Measurements from ENCODE around the gene PLAAT2.

Gene PLAAT2

DNA sequence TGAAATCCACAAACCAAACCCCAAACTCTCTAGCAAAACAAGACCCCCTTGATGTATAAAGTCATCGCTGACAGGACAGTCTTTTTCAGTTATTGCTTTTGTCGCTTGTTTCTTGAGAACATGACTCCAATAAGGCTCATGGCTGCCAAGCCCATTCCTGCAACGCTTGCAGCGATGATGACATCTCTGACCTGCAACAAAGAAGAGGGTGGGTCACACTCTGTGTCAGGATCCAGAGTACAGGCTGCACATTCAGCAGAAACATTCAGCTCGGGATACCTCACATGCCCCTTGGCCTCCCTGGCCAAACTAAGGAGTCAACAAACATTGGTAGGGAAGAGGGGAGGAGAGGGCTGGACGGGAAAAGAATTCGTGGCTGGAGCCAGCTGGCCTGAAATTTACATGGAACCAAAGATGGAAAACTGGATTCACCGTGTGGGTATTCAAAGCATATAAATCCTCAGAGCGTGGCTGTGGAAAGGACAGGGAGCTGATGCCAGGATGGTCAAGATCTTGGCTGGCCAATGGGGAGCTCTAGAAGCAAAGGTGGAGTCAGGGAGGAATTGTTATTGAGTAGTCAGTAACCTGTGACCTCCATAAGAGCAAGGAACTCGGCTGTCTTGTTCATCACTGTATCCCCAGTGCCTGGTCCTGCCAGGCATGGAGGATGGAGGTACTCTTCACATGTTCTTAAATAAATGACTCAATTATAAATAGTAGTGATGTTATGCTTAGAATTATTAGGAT, 11.8 kb upstream of the PLAAT2 start:
- ChIA-PET POLR2A (no interaction called here), CTCF (interaction anchor here (0.8 kb wide), 1 partner anchor 60 kb away, joined by 3 read pairs; no protein-coding TSS in a partner anchor)
- H3K4me3 ChIP-seq (ENCODE audit: low read depth, low read length) = no peak overlapping the region
- TF ChIP-seq CTCF (IDR thresholded peaks at IDR 0.05; ENCODE audit: insufficient read depth, low read length, missing control alignments) = no peak
- DNase-seq (ENCODE audit: low read depth, low spot score) = no peak

DNA sequence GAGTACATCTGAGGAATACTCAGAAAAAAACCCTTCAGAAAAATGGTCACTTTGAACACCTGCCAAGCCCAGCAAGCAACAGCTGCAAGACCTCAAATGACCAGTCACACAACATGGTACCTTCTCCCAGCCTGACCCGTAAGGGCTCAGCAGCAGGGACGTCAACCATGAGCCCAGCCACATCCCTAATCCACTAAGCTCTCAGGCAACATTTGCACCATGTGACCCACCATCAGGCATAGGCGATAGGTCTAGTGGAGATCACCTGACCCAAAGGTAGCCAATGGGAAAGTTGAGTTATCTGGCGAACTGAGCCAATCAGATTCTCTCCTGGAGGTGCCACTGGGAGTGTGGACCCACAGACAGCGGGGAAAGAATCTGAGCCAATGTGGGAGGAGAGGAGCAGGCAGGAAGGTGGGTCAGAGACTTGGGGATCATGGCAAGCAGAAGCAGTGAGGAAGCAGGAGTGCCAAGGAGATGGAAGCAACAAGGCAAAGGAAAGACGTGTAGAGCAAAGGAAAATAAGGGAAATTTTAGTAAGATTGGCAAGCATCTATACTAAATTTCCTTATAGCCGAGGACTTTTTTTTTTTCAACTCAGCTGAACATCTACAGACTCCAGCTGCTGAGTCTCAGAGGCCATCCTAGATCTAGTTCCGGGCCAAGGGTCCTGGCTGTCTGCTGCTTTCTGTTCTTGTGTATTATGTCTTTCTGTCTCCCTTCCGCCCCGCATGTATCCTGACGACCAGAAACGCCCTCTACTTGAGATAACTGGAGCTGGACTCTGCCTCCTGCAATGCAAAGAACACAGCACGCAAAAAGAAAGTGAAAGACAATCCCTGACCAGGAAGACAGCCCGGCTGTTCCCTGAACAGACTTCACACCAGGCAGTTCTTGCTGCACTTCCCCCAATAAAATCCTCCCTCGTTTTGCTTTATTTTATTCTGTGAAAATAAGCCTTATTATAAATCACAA, 11.0 kb upstream of the PLAAT2 start:
- no peak overlapping the region for H3K4me3 ChIP-seq (ENCODE audit: low read depth, low read length)
- CTCF ChIA-PET = interaction anchor here (0.8 to 0.9 kb wide), 2 partner anchors 10 to 61 kb away, joined by 3 read pairs; no protein-coding TSS in a partner anchor
- POLR2A ChIA-PET = no interaction called here
- TF ChIP-seq CTCF (IDR thresholded peaks at IDR 0.05; ENCODE audit: insufficient read depth, low read length, missing control alignments) = no peak
- no peak for DNase-seq (ENCODE audit: low read depth, low spot score)

DNA sequence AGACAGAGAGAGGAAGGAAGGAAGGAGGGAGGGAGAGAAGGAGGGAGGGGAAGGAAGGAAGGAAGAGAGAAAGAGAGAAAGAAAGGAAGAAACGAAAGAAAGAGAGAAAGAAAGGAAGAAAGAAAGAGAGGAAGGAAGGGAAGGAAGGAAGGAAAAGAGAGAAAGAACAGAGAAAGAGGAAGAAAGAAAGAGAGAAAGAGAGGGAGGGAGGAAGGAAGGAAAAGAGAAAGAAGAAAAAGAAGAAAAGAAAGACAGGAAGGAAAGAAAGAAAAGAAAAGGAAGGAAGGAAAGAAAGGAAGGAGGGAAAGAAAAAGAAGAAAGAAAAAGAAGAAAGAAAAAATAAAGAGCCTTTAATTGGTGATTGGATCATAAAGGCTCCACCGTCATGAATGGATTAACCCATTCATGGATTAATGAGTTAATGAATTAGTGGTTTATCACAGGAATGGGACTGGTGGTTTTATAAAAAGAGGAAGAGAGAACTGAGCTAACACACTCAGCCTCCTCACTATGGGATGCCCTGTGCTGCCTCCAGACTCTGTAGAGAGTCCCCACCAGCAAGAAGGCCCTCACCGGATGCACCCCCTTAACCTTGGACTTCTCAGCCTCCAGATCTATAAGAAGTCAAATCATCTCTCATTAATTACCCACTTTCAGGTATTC, 9.0 kb upstream of the PLAAT2 start:
- no peak for TF ChIP-seq CTCF (IDR thresholded peaks at IDR 0.05; ENCODE audit: insufficient read depth, low read length, missing control alignments)
- POLR2A ChIA-PET = no interaction called here
- CTCF ChIA-PET = no interaction called here
- H3K4me3 ChIP-seq (ENCODE audit: low read depth, low read length) = no peak overlapping the region
- no peak for DNase-seq (ENCODE audit: low read depth, low spot score)

GRCh38 chr11:63569570-63569969, 6.4 kb upstream of the PLAAT2 start:
- no peak for TF ChIP-seq CTCF (IDR thresholded peaks at IDR 0.05; ENCODE audit: insufficient read depth, low read length, missing control alignments)
- CTCF ChIA-PET = interaction anchor here (1.0 kb wide), 1 partner anchor 169 kb away, joined by 3 read pairs; no protein-coding TSS in a partner anchor
- H3K4me3 ChIP-seq (ENCODE audit: low read depth, low read length) = no peak overlapping the region
- DNase-seq (ENCODE audit: low read depth, low spot score) = no peak
- POLR2A ChIA-PET = no interaction called here

DNA sequence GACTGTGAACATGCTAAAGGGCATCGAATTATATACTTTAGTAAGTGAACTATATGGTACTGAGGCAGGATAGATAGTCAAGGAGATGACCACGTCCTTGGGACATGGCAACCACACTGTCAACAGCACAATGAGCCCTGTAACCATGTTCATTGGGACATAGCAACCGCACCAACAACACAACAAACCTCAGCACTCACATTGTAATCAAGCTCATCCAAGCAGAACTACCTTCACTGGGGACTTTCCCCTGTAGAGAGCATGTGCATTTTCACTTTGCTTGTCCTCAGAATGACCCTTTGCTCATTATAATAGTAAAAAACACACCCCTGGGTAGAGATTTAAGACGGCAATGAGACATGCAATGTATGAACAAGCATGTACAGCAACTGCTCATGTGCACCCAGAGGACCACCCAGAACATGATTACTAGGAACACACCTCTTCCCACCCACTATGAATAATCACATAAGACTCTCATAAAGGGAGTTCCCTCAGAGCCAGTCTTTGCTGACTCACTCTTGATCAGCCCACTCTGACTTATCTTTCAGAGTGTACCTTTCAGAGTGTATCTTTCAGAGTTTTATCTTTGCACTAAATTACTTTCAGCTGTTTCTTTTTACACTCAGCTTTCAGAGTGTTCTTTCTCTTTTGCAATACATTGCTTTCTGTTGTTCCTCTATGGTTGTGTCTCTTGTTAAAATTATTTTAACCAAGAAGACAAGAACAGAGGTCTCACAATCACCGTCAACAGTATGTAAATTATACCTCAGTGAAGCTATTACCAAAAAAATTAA, 4.1 kb upstream of the PLAAT2 start:
- CTCF ChIA-PET = interaction anchor here (1.1 to 1.6 kb wide), 2 partner anchors 69 to 88 kb away, joined by 5 read pairs; no protein-coding TSS in a partner anchor
- no peak for TF ChIP-seq CTCF (IDR thresholded peaks at IDR 0.05; ENCODE audit: insufficient read depth, low read length, missing control alignments)
- H3K4me3 ChIP-seq (ENCODE audit: low read depth, low read length) = no peak overlapping the region
- peak; percentile 42 for DNase-seq (ENCODE audit: low read depth, low spot score)
- POLR2A ChIA-PET = no interaction called here

Measured in AG04449 (cell line).